Measurements from ENCODE around the gene FGG.

- TF ChIP-seq CTCF (IDR thresholded peaks at IDR 0.05) (no peak), EZH2 (IDR thresholded peaks at IDR 0.05; ENCODE audit: borderline replicate concordance, insufficient read depth, low read depth, low read length, poor library complexity, severe bottlenecking) (no peak)
Observed at GRCh38 chr4:154578919-154579318, 33.5 kb downstream of the FGG start.

Data from B cell (primary cell).